GM12891 (cell line): ENCODE results near the gene ABHD16A.

ENCODE experiments used
- PAX5 ChIP-seq: IDR thresholded peaks from 2 replicates; pipeline ENCODE4 v1.6.1; 2011; ENCODE audit warnings: low read length, moderate library complexity, mild to moderate bottlenecking; ENCODE audit not compliant: insufficient read depth, severe bottlenecking
- POLR2A ChIP-seq: IDR thresholded peaks from 2 replicates; pipeline ENCODE4 v1.6.1; 2011; ENCODE audit warnings: low read depth, low read length, control low read depth
- POLR2AphosphoS5 ChIP-seq: IDR thresholded peaks from 2 replicates; pipeline ENCODE4 v1.6.1; 2011; ENCODE audit warnings: low read depth, low read length, control low read depth
- TAF1 ChIP-seq: IDR thresholded peaks from 2 replicates; pipeline ENCODE4 v1.6.1; 2011; ENCODE audit warnings: low read depth, low read length, control low read depth

- TF ChIP-seq TAF1, result no peak
- peak; percentile 25 for TF ChIP-seq POLR2A
- TF ChIP-seq POLR2AphosphoS5, result peak; percentile 20; the same call in 1 of the 2 replicates
- no peak for TF ChIP-seq PAX5
Measured at GRCh38 chr6:31737991-31738979, 35.2 kb upstream of the ABHD16A start.
